T-helper 1 cell (primary cell): ENCODE data around the gene UBASH3B.
A peak's percentile ranks its signal among the peaks of the same experiment; 100 is the strongest.

Source experiments
- DNase-seq, 5 donors: peaks; one replicate each; pipeline ENCODE4 v3.0.0-alpha.2; 2012 to 2020

UBASH3B gene

DNA sequence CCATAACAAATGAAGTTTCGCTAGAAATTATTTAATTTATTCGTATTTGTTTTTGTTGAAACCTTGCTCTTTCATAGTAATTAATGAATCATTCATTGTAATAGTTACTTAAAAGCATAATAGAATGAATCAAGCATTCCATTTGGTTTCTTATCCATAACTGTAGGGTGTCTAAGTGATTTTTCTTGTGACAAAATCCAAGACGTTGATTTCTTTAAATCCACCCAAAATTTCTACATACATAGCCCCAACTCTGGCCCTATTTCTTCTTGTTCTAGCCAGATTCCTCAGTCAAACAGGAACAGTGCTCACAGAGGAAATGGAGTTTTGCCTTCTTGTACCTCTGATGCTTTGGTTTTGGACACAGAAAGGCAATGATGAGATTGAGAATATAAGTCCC, 25.5 kb downstream of the UBASH3B start:
- no peak for DNase-seq

DNA sequence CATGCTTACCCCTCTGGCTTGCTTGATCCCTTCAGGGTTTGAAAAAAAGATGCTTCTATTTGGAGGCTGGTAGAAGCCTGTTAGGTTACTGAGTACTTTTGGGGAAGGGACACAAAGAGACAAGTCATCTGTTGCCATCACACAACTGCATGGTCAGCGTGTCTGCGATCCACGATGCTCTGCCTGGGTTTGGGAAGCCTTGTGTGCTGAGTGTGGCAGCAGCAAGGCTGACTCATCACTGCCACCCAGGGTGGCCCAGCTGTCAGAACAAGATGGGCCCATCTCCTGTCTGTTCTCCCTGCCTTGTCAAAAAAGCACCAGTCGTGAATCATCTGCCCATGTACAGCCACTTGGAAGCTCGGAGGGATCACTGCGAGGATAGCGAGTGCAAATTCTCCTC, 26.2 kb downstream of the UBASH3B start:
- DNase-seq: no peak

DNA sequence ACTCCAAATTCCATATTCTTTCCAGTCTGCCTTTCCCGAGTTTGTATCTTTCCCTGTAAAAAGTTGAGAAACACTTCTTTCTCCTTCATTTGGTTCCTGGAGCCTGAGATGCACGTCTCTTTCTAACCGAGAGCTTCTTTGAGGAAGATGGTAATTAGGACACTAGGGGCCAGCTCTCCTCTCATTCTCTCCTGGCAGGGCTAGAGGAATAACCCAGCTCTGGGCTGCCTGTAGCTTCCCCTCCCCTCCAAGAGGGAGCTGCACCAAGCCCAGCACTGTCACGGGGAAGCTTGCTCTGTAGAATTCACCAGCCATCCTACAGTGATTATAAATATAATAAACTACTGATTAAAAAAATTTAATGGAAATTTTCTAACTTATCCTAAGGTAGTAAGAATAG, 26.9 kb downstream of the UBASH3B start:
- no peak for DNase-seq

DNA sequence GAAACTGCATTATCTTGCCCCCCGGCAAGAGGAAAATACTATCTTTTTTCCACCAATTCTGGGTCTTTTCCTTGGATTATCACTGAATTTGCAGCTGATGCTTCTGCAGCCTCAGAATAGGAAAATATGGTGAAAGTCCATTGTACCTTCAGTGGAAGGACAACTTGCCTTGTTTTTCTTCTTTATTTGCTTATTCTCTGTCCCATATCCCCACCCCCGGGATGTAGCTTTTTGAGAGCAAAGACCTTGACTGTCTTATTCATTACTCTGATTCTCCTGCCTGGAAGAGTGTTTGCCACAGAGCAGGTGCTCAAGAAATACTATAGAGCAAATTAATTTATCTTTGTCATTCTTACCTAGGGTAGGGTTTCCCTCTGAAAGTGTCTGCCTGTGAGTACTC, 29.5 kb downstream of the UBASH3B start:
- DNase-seq: no peak

DNA sequence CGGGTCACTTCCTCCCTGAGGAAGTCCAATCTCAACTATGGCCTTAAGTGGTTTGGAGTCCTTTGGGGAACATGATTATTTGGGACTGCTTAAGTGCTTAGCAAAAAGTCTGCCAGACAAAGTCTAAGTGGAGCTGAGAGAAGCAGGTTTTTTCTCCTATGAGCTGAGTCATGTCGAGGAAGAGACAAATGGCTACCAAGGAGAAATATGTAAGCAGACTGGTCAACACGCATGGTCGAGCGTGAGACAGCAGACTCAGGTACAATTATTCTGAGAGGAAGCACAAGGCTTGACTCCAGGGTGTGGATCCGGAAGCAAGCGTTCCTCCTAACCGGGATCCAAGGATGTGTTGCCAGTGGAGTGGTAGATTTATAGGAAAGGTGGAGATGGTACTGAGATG, 30.6 kb downstream of the UBASH3B start:
- no peak for DNase-seq

DNA sequence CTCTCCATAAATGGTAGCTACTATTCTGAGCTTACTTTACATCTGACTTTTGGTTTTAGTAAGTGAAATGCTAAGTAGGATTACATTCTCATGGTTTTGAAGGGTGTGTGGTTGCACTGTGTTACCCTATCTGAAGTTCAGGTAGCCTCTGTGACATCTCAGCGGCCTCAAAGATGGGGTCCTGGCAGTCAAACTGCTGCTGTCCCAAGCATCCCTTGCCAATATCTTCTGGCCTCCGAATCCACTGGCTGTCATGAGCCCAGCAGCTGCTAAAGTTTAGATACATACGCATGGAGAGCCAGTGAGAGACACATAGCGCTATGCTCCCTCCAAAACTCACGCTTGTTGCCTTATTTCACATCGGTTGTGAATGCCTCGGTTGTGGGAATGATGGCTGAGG, 34.9 kb downstream of the UBASH3B start:
- DNase-seq: no peak

DNA sequence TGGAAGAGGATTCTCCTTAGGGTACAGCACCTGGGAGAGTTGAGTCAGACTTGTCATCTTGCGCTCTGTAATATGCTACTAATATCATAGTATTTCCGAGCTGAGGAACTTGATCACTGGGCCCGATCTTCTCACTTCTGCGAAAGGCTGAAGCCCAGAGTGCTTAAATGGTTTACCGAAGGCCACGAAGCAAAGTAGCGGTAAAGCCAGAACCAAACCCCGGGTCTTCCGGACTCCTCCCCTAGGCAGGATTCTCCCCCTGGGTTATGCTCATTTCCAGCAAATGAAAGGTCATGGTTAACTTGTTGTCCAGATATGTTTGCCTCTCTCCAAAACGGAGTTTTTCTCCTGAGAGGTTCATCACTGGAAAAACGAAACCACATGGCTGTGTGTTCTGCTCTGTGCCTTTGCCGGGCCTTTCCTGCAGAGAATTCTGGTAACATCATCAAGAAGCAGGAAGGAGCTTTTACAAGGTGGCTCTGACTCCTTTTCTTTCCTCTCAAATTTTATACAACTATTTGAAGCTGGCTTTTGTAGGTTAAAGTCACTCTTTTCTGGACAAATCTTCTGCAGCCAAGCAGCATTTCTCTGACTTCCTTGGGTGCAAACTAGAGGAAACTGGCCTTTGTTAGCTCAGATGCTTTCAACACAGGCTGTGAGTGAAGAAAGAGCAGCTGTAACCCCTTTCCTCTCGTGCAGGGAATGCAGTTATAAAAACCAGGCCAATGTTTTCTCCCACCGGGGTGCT, 35.5 kb downstream of the UBASH3B start:
- DNase-seq: no peak

DNA sequence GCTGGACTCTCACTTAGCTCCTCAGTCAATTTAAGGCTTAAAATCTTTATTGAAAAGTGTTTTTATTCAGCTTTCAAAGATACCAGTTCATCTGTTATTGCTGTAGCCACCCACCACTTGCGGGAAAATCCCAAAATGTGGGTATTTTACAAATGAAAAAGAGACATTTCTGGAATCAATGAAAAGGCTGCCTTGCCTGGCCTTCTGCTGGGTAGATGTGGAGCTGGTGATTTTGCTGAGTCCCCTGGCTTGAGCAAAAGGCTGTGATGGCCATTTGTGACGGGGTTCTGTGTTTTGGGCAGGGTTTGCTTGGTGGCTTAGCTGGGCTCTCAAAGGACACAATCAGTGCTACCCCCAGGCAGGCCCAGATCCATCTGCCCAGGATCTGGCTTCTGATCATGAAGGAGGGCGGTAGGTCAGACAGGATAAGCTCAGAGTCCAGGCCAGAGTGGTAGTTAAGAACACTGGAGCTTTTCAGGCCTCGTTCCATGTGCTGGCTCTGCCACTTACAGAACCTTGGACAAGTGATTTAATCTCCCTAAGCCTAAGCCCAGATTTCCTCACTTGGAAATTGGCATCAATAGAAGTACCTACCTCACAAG, 36.1 kb downstream of the UBASH3B start:
- DNase-seq: no peak

DNA sequence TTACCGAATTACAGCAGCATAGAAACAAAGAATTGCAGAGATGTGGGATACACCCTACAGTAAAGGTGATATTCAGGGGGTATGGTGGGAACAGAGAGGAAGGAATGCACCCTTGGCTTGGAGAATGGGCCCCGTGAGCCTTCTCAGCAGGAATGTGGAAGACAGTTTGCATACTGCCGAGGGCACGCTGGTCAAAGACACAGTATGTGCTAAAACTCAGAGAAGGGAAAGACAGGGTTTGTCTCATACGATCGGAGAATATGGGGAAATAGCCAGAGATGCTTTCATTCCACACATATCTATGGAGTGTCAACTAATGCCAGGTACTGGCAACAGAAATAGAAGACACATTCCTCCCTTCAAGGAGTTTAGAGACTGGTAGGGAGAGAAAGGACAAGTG, 36.9 kb downstream of the UBASH3B start:
- no peak for DNase-seq

DNA sequence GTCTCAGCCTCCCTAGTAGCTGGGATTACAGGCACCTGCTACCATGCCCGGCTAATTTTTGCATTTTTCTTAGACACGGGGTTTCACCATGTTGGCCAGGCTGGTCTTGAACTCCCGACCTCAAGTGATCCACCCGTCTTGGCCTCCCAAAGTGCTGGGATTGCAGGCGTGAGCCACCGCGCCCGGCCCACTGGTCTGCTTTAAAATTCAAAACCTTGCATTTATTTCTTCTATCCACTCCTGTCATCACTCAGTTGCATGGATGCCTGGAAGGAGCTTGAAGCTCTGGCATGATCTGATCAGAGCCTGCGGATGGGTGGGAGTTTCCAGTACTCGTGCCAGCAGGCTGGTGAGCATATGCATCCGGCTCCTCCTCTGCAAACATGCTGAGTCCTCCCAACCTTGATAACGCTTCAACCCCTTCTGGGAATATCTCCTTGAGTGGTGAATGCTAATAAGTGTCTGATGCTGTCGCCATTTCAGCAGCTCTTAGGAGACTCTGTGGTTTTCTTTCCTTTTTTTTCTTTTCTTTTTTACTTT, 39.6 kb downstream of the UBASH3B start:
- DNase-seq: no peak

DNA sequence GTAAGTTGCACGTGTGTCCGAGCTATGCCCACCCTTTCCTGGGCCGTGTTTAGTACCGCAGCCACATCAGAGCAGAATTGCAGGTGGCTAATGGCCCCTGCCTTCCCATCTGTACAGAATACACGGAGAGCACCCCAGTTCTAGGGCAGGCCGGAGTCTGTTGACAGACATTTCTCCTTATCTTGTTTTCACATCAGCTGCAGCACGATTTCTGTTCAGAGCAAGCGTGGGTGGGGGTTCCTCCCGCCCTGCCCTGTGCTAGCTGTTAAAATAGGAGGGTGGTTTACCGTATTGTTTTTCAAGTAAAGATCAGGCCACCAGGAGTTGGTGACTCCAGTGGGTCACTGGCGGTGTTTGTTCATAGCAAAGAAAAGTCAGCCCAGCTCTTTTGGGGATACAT, 41.1 kb downstream of the UBASH3B start:
- DNase-seq: peak; percentile 19 to 75 (median 55)

DNA sequence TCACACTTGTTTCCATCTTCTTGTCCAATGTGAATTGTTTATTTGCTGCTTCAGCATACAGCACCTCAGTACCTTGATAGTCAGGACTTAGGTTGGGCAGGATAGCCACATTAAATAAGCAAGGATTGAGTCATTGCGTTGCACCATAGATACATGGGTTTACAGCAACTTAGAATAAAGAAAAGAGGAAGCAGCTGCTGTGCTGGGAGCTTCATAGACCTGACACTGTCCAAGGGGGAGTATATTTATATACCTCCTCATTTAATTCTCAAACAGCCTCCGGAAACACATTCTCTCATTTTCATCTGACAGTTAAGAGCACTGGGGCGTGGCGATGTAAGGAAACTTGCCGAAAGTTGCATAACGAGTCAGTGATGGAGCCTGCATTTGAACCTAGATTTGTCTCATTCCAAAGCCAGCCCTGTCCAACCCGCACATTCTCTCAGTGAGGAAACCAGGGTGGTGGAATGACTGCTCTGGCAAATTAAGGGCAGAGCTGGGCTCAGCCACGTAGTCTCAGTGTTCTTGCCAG, 42.2 kb downstream of the UBASH3B start:
- DNase-seq: peak in 2 of 5 donors; percentile 26 to 78

DNA sequence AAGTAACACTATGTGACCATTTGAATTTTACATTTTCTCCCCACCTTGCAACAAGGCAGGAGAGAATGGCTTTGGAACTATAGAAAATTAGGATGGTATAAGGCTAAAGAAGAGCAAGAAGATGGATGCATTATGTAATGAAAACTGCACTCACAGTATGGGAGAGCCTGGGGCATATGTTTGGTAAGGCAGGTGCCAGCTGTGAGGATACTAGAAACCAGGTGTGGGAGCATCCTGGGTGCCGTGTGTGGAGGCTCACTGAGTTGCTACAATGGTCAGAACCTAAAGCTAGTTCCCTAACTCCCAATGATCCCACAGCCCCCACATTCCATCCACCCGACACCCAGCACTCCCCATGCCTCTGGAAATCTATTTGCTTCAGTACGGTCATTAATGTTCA, 42.9 kb downstream of the UBASH3B start:
- DNase-seq: no peak

DNA sequence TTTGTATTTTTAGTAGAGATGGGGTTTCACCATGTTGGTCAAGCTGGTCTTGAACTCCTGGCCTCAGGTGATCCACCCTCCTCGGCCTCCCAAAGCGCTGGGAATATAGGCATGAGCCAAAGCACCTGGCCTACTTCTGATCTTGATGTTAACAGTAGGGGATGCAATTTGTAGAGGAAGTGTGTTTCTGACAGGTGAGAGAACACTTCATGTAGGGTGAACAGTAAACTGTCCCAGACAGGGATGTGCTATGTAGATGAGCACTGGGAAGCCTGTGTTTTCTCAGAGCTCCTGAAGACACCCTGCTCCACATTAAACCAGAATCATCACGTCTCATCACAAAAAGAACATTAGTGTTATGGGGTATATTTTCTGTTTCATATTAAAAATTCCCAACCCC, 45.1 kb downstream of the UBASH3B start:
- no peak for DNase-seq

DNA sequence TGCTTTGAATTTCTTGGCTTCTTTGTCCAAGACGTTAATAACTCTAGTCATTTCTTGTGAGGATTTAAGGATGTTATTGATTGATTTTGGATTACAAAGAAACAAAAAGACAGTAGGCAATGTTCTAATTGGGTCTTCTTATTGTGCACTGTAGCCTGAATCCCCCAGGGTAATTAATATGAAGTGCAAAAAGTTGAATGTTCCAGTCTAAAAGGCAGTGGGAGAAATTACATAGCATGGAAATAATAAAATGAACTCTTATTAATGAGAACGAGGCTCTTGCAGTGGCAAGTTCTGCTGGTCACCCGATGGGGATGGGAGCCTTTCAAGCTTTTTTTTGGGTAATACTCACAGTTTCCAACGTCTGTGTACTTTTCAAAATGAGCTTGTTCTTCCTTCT, 45.6 kb downstream of the UBASH3B start:
- no peak for DNase-seq

DNA sequence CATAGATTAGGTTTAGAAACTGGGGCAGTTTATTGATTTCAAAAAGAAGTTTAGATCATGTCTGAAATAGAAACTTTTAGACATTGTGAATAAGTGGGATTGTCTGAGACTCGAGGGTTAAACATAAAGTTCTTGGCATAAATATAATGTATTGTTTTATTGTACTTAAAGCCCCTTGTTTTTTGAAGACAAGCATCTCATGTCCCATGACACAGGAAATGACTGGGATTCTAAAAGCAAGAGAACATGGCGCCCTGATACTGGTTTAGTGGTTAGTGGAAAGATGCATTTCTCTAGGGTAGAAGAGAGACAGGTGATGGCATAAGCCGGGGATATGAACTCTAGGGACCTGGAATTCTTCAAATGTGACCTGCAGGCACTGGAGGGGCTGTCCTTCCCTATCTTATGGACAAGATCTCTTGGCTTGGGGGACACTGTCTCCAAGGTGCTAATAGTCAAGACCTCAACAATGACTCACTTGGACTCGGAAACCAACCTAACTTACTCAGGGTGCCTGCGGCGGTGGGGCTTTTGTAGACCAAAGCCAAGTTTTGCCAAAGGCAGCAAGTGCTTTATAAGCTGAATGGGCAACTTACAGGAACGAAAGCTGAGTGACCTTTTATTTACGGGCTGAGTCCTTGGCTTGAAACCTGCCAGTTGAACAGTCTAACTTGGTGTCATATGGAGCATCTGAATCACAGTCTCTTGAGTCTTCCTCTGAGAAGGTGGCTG, 48.2 kb downstream of the UBASH3B start:
- no peak for DNase-seq

DNA sequence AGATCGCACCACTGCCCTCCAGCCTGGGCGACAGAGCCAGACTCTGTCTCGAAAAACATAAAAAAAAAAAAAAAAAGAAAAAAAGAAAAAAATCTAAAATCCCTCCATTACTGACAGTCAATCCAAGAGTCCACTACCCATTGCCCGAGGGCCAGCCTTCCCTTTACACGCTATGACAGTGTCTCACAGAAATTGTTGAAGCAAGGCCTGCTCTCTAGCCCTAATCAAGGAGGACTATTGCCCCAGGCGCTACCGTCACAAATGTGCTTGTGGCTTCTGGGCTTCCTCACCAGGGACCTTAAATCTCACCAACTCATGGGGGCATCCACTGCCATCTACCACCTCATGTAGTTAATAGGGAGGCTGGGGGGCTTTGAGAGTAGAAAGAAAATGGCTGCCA, 49.9 kb downstream of the UBASH3B start:
- no peak for DNase-seq

DNA sequence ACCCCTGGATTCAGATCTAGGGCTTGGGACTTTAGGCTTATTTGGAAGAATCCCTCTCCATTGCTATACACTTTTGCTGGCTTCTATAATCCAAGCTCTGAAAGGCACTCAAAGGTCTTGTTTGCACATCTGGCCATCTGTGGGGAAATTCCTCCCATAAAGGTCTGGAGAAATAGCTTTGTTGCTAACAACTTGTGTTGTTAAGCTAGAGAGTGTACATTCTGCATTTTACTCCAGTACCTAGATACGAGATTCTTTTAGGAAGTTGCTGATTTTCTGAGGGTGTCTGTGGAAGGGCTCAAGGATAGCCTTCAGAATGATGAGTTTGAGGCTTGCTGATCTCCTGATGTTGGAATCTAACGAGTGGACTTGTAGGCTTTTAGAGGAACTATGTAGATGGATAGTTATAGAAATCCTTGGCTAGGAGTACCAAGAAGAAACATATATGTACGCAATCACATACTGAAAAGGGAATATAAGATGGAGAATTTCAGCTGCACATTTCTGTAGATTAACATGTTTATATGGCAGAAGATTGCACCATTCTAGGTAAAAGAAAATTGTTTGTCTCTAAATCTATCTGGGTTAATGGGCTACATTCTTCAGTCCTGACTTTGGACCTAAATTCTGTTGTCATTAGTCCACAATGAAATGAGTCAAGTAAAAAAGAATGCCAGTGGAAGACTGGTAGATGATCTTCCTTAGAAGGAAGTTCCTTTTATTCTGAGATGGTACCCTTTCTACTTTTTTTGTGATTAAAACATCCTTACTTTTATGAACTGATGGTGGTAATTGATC, 51.0 kb downstream of the UBASH3B start:
- no peak for DNase-seq

DNA sequence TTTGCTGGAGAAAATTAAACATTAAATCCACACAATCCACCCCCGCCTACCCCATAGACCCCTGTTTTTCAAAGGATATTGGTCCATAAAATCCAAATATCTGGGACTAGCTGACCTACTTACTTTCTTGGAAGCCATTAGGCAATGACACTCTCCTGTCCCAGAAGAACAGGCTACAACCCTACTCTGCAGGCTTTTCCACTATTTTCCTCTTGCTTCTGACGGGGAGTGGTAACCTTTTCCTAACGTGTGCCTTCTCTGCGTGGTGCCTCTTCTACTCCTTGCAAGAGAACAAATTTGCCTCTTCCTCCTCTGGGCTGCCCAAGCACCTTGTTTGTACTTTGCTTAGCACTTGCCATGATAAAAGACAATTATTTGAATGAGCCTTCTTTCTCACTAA, 51.6 kb downstream of the UBASH3B start:
- DNase-seq: no peak

DNA sequence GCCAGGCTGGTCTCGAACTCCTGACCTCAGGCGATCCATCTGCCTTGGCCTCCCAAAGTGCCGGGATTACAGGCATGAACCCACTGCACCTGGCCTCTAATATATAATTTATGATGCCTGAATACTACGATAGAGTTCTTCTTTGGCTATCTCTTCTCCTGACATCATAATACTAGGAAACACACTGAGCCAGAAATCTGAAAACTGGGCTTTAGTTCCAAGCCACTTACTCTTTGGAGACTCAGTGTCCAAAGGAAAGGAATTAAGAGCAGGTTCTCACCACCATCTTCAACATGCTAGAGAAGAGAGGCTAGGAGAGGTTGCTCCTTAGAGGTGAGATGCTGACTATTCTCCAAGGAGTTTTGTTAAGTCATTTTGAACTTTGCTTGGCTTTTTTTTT, 52.4 kb downstream of the UBASH3B start:
- DNase-seq: no peak

DNA sequence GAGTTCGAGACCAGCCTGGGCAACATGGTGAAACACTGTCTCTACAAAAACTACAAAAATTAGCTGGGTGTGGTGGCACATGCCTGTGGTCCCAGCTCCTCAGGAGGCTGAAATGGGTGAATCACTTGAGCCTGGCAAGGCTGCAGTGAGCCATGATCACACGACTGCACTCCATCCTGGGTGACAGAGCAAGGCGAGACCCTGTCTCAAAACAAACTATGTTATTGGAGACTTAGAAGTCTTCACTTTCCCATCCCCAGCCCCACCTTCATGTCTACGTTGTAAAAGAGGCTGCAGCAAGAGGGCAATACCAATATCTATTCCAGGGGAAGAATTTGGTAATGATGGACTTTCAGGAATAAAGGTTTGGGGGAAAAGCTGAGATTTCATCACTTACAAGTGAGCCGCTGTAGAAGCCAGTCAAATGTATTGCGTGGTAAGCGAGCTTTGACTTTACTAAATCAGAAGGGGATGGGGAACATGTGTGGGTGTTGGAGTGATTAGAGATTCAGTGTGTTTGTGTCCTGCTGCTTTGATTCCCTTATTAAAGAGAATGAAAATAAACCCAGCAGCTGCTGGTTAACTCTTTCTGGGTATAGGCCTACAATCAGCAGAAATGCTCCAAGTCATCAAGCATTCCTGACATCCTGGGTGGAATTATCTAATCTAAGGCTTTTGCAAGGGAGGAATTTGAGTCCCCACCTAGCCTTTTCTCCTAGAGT, 53.7 kb downstream of the UBASH3B start:
- no peak for DNase-seq

DNA sequence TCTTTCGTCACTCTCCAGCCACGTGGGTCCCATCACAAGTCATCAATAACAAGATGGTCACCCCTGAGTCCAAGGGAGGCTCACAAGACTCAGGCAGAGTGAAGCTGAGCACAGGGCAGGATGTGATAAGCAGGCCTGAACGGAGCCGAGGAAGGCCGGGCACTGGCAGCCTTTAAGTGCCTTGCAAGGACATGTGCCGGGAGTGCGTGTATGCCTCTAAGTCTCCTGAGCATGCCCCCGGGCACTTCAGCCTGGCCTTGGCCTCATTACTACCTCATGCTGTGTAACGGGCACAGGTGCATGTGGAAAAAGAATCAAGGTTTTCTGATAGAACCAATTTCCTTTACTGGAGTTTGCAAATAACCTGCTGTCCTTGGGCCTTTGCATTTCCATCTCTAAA, 55.8 kb downstream of the UBASH3B start:
- DNase-seq: no peak
